Vagina (tissue), 2 donors: ENCODE results near the gene P3H1.

Source experiments
- CTCF ChIP-seq, 3 experiments: fragments of 450-650 bp in 2 of 3; fragments of 200-600 bp in 1 of 3; sonication (generic) in 1 of 3; IDR thresholded peaks; one replicate each; pipeline ENCODE4 v1.5.1; 2017 to 2019; ENCODE audit warnings: antibody characterized with exemption in 3 of 3, mild to moderate bottlenecking in 2 of 3, moderate library complexity in 2 of 3
- POLR2A ChIP-seq, 2 donors: fragments of 450-650 bp; IDR thresholded peaks; one replicate each; pipeline ENCODE4 v1.6.1; 2017; ENCODE audit warnings: antibody characterized with exemption in 2 of 2, mild to moderate bottlenecking in 2 of 2, moderate library complexity in 2 of 2

- TF ChIP-seq POLR2A (IDR thresholded peaks at IDR 0.05) (no peak), CTCF (IDR thresholded peaks at IDR 0.05) (no peak)
Observed at GRCh38 chr1:42743317-42744147, 23.3 kb downstream of the P3H1 start.
